Neural progenitor cell (in vitro differentiated cells): ENCODE data around the gene IFI27. TPM values are rescaled to one million over a fixed set of nuclear protein-coding genes. Genes with fewer than 3 reads are reported as not detected.
A peak's percentile ranks its signal among the peaks of the same experiment; 100 is the strongest.
"Not testable (repeated sequence)": the region's sequence is repeated elsewhere in the genome, so short reads cannot be mapped to it uniquely, and the experiment has no call there.

Source experiments
- DNase-seq: peaks from one replicate; pipeline ENCODE4 v3.0.0-alpha.2; 2016; ENCODE audit warnings: low spot score
- H2AFZ ChIP-seq: fragments of 200-600 bp; sonication (generic); replicated peaks from 2 replicates; pipeline ENCODE4 v1.6.1; 2016; ENCODE audit warnings: antibody characterized with exemption
- H3F3A ChIP-seq: fragments of 200-600 bp; sonication (generic); 2 replicates; pipeline ENCODE4 v1.6.1; 2016; ENCODE audit warnings: antibody characterized with exemption, low read depth
- H3K27ac ChIP-seq: fragments of 200-600 bp; sonication (generic); 2 replicates; pipeline ENCODE4 v1.5.1; 2016; ENCODE audit warnings: mild to moderate bottlenecking
- H3K27me3 ChIP-seq: fragments of 200-600 bp; sonication (generic); 2 replicates; pipeline ENCODE4 v1.6.1; 2016; ENCODE audit warnings: mild to moderate bottlenecking, moderate library complexity
- H3K36me3 ChIP-seq: fragments of 200-600 bp; sonication (generic); 2 replicates; pipeline ENCODE4 v1.5.1; 2016
- H3K4me1 ChIP-seq: fragments of 200-600 bp; sonication (generic); 2 replicates; pipeline ENCODE4 v1.6.1; 2016; ENCODE audit warnings: mixed run types
- H3K4me2 ChIP-seq: fragments of 200-600 bp; sonication (generic); 2 replicates; pipeline ENCODE4 v1.6.1; 2016
- H3K4me3 ChIP-seq: fragments of 200-600 bp; sonication (generic); 2 replicates; pipeline ENCODE4 v1.5.1; 2016
- H3K79me2 ChIP-seq: fragments of 200-600 bp; sonication (generic); 2 replicates; pipeline ENCODE4 v1.6.1; 2016; ENCODE audit warnings: low read depth
- H3K9ac ChIP-seq: fragments of 200-600 bp; sonication (generic); 2 replicates; pipeline ENCODE4 v1.6.1; 2016
- H3K9me3 ChIP-seq: fragments of 200-600 bp; sonication (generic); 2 replicates; pipeline ENCODE4 v1.5.1; 2016; ENCODE audit warnings: low read depth
- H4K20me1 ChIP-seq: fragments of 200-600 bp; sonication (generic); 2 replicates; pipeline ENCODE4 v1.6.1; 2016; ENCODE audit warnings: low read depth
- H3K27ac Mint-ChIP-seq: 3 replicates; pipeline ENCODE4 v1.8.0; 2021; ENCODE audit warnings: mixed read lengths
- H3K27me3 Mint-ChIP-seq: 2 replicates; pipeline ENCODE4 v1.8.0; 2022; ENCODE audit warnings: low read depth, mild to moderate bottlenecking, inconsistent platforms, moderate library complexity, mixed read lengths; ENCODE audit not compliant: insufficient read depth
- H3K36me3 Mint-ChIP-seq: 3 replicates; pipeline ENCODE4 v1.8.0; 2021; ENCODE audit warnings: mixed read lengths
- H3K4me1 Mint-ChIP-seq: 3 replicates; pipeline ENCODE4 v1.8.0; 2021; ENCODE audit warnings: mixed read lengths
- H3K4me3 Mint-ChIP-seq: 3 replicates; pipeline ENCODE4 v1.8.0; 2021; ENCODE audit warnings: mild to moderate bottlenecking, moderate library complexity, mixed read lengths
- H3K9me3 Mint-ChIP-seq: 3 replicates; pipeline ENCODE4 v1.8.0; 2020; ENCODE audit warnings: mixed read lengths
- EZH2 ChIP-seq: fragments of 200-600 bp; sonication (generic); IDR thresholded peaks from 2 replicates; pipeline ENCODE4 v1.6.1; 2017; ENCODE audit warnings: antibody characterized with exemption, mild to moderate bottlenecking, moderate library complexity
- EZH2phosphoT487 ChIP-seq: fragments of 200-600 bp; sonication (generic); IDR thresholded peaks from 2 replicates; pipeline ENCODE4 v1.6.1; 2017; ENCODE audit warnings: antibody characterized with exemption
- total RNA-seq: library from RNA; depleted of rRNA; stranded (reverse); fragments of >200 nt; gene quantifications from 2 replicates; pipeline ENCODE4 v1.2.3, GENCODE V29; 2015; ENCODE audit warnings: low replicate concordance
- TF ChIP-seq, protein P1 (sequence below): fragments of 200-600 bp; sonication (generic); IDR thresholded peaks from 2 replicates; pipeline ENCODE4 v1.5.1; 2017; ENCODE audit warnings: antibody characterized with exemption, mild to moderate bottlenecking

IFI27 gene
- 0.69 and 2.5 TPM in 2 replicates for total RNA-seq

DNA sequence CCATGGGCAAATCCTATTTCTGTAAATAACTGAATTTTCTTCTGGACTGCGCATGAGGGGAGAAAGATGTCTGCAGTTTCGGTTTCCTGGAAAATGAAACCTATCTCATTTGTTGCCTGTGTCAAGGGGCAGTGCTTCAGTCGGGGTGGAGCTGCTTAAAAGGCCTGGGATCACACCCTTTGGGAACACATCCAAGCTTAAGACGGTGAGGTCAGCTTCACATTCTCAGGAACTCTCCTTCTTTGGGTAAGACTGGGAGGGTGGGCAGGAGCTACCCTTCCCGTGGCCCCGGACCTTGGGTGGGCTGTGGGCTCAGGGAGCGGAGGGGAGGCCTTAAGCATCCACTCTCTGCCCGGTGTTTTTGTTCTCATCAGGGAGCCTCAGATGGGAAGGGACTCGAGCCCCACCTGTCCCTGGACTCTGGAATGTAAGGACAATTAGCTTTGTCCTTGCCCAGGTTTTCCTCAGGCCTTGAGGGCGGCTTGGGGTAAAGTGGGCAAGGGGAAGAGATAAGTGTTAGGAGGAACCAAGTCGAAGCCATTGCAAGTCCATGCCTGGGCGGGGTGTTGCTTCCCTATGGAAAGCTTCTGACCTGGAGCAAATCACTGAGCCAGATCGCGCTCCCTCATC lies at the start of gene IFI27:
IFI27 (plus strand) TSS at position 185 of the 630 bp plus-strand sequence.
- Histone ChIP-seq H3K9me3 (no peaks in the 10 kb centered on the region), H3K4me1 (peaks cover 12% of the 10 kb centered on the region), H3K4me3 (no peak within 1 kb of the TSS), H3K79me2 (no peaks in the 10 kb centered on the region), H2AFZ (no peak within 1 kb of the TSS), H3K4me2 (no peak within 1 kb of the TSS), H3K27me3 (no peaks in the 10 kb centered on the region), H3K27ac (no peak within 1 kb of the TSS), H3F3A (no peaks in the 10 kb centered on the region), H4K20me1 (no peaks in the 10 kb centered on the region), H3K9ac (no peak within 1 kb of the TSS), H3K36me3 (no peaks in the 10 kb centered on the region)
- no peak within 1 kb of the TSS for H3K27ac Mint-ChIP-seq
- H3K9me3 Mint-ChIP-seq: no peaks in the 10 kb centered on the region
- H3K4me1 Mint-ChIP-seq: peaks cover 23% of the 10 kb centered on the region
- no peak for DNase-seq
- H3K36me3 Mint-ChIP-seq: peaks cover 3% of the 10 kb centered on the region
- no peak within 1 kb of the TSS for H3K4me3 Mint-ChIP-seq
- no peak for TF ChIP-seq EZH2phosphoT487
- TF ChIP-seq EZH2: no peak
- TF ChIP-seq, protein P1, sequence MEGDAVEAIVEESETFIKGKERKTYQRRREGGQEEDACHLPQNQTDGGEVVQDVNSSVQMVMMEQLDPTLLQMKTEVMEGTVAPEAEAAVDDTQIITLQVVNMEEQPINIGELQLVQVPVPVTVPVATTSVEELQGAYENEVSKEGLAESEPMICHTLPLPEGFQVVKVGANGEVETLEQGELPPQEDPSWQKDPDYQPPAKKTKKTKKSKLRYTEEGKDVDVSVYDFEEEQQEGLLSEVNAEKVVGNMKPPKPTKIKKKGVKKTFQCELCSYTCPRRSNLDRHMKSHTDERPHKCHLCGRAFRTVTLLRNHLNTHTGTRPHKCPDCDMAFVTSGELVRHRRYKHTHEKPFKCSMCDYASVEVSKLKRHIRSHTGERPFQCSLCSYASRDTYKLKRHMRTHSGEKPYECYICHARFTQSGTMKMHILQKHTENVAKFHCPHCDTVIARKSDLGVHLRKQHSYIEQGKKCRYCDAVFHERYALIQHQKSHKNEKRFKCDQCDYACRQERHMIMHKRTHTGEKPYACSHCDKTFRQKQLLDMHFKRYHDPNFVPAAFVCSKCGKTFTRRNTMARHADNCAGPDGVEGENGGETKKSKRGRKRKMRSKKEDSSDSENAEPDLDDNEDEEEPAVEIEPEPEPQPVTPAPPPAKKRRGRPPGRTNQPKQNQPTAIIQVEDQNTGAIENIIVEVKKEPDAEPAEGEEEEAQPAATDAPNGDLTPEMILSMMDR: no peak
- peaks cover 6% of the 10 kb centered on the region for H3K27me3 Mint-ChIP-seq

DNA sequence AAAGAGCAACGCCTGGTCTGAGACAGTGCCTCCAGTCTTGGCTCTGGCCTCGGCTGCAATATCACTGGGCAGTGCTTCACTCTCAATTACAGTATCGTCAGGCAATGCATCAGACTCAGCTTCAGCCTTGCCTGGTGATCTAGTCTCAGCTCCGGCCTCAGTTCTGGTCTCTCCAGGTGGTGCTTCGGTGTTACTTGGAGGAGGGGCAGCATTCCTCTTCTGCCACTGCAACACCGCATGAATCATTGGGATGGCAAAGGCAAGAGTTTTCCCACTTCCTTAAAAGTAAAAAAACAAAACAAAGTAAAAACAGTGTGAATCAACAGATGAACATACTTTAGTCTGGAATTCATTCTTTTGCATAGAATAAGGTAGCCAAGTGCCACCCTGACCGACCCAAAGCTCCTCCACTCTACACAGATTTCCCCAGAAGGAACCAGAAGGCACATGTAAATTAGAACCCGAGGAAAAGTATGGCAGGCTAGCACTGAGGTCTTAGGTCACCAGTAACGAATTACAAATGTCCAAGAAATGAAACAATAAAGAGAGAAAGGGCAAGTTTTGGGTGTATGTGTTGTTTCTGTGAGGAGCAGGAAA lies 48.1 kb upstream of the IFI27 start:
- Histone ChIP-seq H3K4me3 (no peak overlapping the region), H3K36me3 (no peaks in the 10 kb centered on the region), H3K79me2 (peaks cover 47% of the 10 kb centered on the region), H3K4me1 (peaks cover 8% of the 10 kb centered on the region), H3K27me3 (no peaks in the 10 kb centered on the region), H3K27ac (no peak overlapping the region), H3K9me3 (no peaks in the 10 kb centered on the region), H3F3A (no peaks in the 10 kb centered on the region), H3K9ac (no peak overlapping the region), H2AFZ (no peak overlapping the region), H4K20me1 (peaks cover 14% of the 10 kb centered on the region), H3K4me2 (no peak overlapping the region)
- DNase-seq: no peak
- Mint-ChIP-seq H3K27ac (no peak overlapping the region), H3K27me3 (peaks cover 6% of the 10 kb centered on the region), H3K9me3 (peaks cover 11% of the 10 kb centered on the region), H3K36me3 (peaks cover 37% of the 10 kb centered on the region), H3K4me3 (no peak overlapping the region), H3K4me1 (peaks cover 5% of the 10 kb centered on the region)
- no peak for TF ChIP-seq EZH2
- TF ChIP-seq, protein P1: no peak
- TF ChIP-seq EZH2phosphoT487: no peak

DNA sequence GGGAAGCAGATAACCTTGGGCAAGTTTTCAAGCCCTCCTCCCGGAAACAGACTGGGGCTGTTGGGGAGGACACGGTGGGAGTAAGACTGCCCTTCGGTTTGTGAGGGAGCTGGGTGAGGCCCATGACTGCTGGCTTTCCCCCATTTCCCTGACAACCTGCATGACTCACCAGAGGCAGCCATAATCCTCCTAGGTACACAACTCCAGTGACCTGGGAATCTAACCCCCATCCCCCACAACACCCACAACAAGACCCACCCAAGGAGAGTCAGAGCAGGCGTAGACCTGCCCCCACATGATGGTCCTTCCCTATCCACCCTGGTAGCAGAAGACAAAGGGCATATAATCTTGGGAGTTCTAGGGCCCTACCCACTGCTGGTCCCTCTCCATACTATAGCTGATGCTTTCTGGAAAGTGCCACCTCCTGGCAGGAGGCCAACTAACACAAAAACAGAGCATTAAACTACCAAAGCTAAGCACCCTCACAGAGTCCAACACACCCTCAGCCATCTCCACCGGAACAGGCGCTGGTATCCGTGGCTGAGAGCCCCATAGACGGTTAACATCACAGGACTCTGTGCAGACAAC lies 44.4 kb upstream of the IFI27 start:
- TF ChIP-seq, protein P1: no peak
- TF ChIP-seq EZH2phosphoT487 (no peak), EZH2 (no peak)
- no peaks in the 10 kb centered on the region for H3K9me3 ChIP-seq
- no peaks in the 10 kb centered on the region for H3K36me3 ChIP-seq
- no peaks in the 10 kb centered on the region for H3F3A ChIP-seq
- Mint-ChIP-seq H3K4me1 (peaks cover 5% of the 10 kb centered on the region), H3K4me3 (no peak overlapping the region), H3K9me3 (peaks cover 44% of the 10 kb centered on the region), H3K27me3 (peaks cover 6% of the 10 kb centered on the region), H3K27ac (peak overlapping the region; percentile 50), H3K36me3 (peaks cover 52% of the 10 kb centered on the region)
- H3K4me1 ChIP-seq: peaks cover 8% of the 10 kb centered on the region
- H4K20me1 ChIP-seq: peaks cover 10% of the 10 kb centered on the region
- H2AFZ ChIP-seq: no peak overlapping the region
- no peaks in the 10 kb centered on the region for H3K27me3 ChIP-seq
- no peak overlapping the region for H3K4me3 ChIP-seq
- no peak overlapping the region for H3K4me2 ChIP-seq
- H3K79me2 ChIP-seq: peaks cover 85% of the 10 kb centered on the region
- no peak overlapping the region for H3K9ac ChIP-seq
- DNase-seq: no peak
- H3K27ac ChIP-seq: no peak overlapping the region

DNA sequence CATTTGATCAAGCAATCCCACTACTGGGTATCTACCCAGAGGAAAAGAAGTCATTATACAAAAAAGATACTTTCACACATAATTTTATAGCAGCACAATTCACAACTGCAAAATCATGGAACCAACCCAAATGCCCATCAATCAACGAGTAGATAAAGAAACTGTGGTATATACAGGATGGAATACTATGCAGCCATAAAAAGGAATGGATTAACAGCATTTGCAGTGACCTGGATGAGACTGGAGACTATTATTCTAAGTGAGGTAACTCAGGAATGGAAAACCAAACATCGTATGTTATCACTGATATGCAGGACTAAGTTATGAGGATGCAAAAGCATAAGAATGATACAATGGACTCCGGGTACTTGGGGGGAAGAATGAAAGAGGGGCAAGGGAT lies 38.5 kb upstream of the IFI27 start:
- not testable (repeated sequence) for H3K4me3 Mint-ChIP-seq, H3K27ac Mint-ChIP-seq, H3K27me3 Mint-ChIP-seq, H3K4me2 ChIP-seq, H3K4me1 Mint-ChIP-seq, H3K4me1 ChIP-seq, H3K4me3 ChIP-seq, DNase-seq, H3K27ac ChIP-seq, H3K27me3 ChIP-seq, H4K20me1 ChIP-seq, H2AFZ ChIP-seq, H3K9ac ChIP-seq, H3F3A ChIP-seq
- H3K36me3 Mint-ChIP-seq: peaks cover 65% of the 10 kb centered on the region
- H3K9me3 Mint-ChIP-seq: peaks cover 70% of the 10 kb centered on the region
- H3K79me2 ChIP-seq: peaks cover 100% of the 10 kb centered on the region
- H3K9me3 ChIP-seq: peaks cover 15% of the 10 kb centered on the region
- H3K36me3 ChIP-seq: peaks cover 20% of the 10 kb centered on the region
